HG02642 (cell line): ENCODE results near the gene NAV2.

Experiments
- ATAC-seq: cut with Tn5 transposase; IDR thresholded peaks from one replicate; pipeline ENCODE4 v1.9.1; 2021; ENCODE audit warnings: mild to moderate bottlenecking; ENCODE audit not compliant: unreplicated experiment, poor library complexity

Gene NAV2

DNA sequence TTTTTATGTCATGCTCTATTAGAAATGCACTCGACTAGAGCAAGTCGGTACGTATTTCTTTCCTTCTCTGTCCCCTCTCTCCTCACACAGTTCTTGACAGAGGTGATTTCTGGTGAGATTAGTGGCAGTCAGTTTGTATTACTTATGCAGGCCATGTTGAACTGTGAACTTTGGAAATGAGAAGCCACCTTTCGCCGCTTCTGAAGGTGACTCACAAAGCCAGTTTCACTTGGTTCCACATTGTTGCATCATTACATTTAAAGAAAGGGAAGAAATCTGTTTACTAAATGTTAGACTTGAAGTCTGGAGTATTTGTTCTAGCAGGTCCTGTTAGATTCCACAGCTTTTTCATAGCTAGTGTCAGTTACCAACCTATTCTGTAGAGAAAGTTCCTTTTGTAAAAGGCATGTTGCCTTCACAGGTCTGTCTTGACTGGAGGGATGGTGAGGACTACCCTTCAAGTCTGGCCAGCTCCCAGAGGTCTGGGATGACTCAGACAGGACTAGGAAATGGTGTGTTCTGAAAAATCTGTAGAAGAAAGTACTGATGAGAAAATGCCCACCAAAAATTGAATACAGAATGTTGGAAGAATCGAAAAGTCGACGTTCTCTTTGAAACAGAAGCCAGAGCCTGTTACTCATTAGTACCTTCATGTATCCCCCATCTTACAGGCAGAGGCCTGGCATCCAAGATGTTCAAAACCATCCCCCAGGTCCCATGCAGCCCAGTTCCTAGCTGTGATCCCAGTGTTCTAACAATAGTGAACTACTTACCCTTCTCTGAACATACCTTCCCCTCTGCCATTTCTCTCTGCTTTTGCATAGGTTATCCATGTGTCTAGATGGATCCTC, 266.3 kb downstream of the NAV2 start:
- peak; percentile 70 for ATAC-seq

DNA sequence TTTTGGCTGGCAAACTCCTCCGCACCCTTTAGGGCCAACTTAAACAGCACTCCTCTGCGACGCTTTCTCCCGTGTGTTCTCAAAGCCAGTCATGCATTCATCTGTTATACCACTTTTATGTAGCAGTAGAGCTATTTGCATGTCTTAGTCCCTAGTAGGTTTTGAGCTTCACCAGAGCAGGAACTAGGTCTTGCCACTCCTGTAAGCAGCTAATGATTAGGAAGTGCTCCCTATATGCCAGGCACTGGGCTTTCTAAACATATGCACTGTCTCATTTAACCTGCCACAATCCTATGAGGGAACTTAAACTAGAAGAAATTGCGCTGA, 266.8 kb downstream of the NAV2 start:
- ATAC-seq: peak; percentile 68

DNA sequence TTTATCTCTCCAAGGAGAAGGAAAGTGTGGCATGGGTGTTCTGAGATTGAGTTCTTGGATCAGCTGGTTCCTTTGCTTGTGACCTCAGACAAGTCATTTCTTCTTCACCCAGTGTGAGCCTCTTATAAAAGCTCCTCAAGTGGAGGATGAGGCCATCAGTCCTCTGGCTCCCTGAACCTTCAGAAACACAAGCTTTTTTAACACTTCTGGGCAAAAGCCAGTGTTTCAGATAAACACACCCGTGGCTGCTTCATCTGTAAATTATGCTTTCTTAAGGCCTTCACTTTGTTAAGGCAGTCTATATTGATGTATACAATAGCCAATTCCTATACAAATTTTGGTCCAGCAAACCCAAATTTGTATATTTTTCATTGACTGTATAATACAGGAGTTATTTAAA, 267.8 kb downstream of the NAV2 start:
- no peak for ATAC-seq

DNA sequence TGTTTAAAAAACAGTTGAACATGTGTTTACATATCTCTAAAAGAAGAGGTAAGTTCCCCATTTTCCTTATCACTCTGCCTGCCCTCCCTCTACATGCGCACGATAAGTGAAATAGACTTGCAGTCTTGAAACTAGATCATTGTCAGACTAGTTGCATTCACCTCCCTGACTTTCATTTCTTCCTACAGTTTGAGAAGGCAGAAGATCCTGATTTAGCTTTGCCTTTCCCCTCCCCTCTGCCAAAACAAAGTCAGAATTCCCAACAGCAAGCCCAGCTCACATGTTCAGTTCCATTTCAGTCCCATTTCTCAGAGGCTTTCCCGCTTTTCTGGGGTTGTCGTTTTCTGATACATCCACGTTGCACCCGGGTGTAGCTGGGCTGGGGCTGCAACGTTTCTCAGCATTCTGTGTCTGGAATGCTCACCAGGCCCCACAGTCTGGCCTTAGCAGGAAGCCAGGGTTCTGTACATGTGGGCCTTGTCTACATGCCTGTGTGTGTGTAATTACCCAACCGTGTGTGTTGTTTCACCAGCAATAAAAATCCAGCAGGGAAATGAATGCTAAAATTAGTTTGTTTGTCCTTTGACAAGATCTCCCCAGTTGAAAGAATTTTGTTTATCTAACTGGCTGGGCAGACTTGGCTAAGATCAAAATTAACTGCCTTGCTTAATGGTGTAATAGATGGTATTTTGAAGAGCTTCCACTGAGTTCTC, 268.5 kb downstream of the NAV2 start:
- no peak for ATAC-seq

DNA sequence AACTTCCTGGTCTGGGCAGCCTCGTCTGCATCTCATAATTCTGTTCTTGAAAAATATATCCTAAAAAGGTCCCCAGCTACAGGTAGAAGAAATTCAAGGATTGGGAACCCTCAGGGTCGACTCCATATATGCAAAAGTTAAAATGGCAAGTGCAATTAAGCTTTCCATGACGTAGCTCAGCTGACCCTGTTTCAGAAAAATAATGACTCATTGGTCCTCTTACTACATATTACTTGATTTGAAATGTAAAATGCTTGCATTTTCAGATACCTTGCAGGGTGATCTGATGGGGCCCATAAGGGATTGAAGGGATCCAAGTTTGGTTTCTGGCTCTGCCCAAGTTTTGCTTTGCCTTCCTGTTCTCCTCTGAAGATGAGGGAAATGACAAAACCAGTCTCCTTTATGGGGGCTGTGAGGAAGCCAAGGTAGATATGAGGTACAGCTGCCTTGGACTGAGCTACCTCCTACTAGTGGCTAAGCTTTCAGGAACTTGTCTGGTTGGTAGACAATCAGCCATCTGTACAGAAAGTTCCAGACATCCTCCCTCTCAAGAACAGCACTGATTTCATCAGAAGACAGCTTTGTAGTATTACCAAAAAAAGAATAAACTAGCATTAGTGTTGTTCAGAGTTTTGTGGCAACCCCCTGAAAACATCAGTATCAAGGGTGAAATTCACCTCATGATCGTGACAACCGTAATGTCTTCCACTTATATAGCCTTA, 270.3 kb downstream of the NAV2 start:
- no peak for ATAC-seq

DNA sequence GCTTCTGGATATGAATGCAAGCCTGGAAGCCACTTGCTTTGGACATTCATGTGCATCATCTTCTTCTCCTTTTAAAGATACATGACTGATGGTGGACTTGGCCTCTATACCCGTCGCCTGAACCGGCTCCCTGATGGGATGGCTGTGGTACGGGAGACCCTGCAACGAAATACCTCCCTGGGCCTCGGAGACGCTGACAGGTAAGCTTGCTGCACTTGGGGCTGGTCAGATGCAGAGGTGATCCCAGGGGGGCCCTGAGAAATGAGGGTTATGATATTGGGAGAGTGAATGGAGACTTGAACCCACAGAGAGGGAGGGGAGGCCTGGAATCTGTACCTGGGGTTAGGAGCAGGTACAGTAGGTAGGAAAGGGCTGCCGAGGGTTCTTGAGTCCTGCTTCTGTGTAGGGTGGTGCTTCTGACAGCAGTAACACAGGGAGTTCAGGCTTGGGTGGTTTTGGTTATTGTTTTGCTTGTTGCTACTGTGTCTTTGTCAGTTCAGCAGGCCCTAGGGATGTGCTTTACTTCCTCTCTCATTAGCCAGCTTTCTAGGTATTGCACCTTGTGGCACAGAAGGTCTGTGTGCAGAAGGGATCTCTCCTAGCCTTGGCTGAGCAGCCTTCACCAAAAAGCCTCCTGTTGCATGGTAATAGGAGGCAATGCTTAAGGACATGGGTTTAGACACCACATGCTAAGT, 271.6 kb downstream of the NAV2 start:
- no peak for ATAC-seq

DNA sequence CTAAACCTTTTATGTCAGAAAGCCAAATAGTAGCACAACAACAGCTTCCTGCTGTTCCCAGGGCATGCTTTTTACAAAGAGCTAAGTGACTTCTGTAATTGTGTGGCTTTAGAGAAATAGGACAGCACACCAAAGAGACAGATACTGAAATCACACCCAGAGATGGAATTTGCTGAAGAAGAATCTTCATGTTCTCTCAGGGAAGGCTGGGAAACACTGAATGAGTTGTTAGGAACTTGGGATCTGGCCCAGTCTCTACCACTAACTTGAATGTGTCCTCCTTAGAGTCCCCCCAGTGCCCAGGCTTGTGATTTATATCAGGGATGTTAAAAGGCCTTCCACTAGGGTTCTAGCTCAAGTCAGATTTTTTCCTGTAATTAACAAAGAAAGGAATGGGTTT, 272.5 kb downstream of the NAV2 start:
- ATAC-seq: no peak

DNA sequence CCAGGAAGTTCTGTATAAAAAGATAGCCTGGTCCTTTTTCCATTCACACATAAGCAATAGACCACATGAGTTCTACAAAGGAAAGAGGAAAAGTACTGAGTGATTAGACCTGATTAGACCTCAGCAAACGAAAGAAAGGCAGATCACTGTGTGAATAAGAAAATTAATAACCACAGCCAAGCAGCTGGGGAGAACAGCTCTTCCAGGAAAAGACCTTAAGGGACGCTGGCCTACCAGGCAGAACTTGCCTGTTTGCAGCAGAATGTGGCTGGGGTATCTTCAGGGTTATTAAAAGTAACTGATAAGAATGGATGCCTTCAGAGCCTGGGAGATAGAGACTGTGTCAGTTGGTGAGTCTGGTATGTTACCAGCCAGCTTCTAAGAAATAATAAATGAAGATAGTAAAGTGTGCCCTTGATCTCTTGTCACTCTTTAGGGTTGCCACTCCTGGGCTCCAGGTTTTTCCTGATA, 274.7 kb downstream of the NAV2 start:
- no peak for ATAC-seq

DNA sequence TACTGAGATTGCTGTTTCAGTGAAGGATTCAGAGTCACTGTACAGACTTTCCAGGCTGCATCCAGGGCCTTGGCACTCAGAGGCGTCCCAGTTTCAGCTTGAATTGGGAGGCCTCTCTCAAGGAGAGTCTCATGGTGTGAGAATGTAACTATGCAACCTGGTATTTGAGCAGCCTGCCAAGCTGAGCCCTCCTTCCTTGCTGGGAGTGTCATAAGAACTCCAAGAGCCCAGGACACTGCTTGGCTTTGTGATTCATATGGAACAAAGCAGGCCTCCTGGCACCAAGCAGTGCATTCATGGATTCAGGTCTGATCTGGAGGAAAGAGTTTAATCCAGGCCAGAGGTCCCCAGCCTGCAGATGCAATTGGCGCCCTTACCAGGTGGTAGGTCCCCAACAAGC, 276.0 kb downstream of the NAV2 start:
- ATAC-seq: no peak

DNA sequence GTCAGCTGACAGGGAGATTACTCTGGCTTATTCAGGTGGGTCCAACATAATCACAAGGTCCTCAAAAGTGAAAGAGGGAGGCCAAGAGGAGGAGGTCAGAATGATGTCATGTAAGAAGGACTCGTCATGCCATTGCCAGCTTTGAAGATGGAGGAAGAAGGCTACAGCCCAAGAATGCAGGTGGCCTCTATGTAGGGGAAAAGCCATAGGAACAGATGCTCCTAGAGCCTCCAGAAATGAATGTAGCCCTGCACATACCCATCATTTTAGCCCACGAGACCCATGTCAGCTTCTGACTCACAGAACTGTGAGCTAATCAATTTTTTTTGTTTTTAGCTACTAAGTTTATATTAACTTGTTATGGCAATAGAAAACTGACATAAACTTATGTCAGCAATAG, 276.6 kb downstream of the NAV2 start:
- no peak for ATAC-seq

DNA sequence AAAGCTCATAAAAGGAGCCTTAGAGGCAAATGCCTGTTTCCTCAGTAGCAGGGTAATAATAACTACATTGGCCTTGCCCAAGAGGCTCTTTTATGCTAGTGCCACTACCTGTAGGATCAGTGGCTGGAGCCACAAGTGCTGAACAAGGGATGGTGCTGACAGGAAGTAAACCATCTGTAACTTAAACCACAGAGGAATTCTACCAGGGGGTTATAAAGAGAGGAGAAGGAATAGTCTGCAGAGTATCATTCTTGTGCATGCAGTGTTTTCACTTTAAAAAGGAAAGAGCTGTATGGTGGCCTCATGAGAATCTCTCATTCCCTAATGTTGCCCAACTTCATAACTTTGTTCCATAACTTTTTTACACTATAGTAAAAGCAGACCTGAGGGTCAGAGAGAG, 279.5 kb downstream of the NAV2 start:
- ATAC-seq: no peak

DNA sequence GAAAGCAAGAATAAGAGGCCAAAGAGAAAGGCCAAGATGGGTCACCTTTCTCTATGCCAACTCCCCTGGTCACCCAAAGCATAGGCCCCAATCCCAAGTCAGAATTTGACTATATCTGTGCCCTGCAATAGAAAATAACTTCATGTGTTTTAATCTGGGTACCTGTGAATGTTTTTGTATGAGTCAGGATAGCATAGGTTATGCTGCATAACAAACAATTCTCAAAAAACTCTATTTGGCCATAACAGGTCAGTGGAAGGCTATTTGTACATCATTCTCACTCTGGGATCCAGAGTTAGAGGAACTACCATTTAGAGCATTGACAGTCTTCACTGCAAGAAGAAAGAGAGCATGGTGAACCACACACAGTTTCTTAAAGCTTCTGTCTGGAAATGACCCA, 280.4 kb downstream of the NAV2 start:
- no peak for ATAC-seq

DNA sequence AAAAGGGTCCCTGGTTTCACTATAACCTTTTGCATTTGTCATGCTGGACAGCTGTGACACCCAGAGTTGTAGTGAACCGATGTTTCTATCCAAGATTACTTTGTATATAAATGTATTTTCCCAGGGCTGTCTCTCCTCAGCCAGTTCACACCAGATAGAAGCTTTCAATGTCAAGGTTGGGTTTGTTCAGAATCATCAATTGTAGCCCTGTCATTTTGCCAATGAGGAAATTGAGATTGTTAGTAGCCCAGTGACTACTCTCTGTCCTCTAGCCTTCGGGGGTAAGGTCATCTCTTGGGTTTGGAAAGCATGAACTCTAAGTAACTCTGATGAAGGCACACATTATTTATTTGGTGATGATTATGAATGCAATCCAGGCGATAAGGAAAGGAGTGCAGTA, 282.0 kb downstream of the NAV2 start:
- no peak for ATAC-seq

DNA sequence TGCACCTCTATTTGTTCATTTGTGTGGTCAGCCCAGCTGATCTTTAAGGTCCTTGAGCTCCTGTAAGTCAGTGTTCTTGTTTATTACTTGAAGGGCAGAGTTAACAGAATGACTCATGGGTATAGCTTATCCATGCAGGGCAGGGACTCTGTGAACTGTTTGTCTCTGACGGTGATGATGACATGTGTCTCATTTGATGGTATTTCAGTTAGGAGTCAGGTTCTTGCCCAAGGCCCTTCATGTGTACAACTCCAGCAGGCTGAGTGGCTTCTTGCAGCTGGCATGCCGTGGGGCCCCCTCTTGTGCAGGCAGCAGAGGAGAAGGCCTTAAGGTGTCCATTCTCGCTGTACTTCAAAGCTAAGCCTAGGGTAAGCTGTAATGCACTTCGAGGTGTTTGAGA, 282.5 kb downstream of the NAV2 start:
- ATAC-seq: no peak

DNA sequence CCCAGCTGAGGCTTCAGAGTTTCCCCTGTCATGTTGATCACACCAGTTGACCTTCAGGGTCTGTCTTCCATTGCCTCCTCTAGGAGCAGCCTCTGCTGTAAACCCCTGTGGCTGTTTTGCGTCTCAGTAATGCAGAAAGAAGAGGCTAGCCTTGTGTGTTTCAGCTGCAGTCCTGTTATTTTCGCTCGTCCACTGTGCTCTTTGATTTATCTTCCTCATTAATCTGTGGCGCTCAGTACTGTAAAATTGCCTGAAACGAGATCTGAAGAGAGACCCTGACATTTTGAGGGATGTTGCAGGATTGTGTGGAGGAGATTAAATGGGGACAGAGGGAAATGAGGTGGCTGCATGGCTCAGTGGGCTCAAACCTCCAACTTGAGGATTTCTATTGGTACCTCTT, 283.9 kb downstream of the NAV2 start:
- no peak for ATAC-seq

DNA sequence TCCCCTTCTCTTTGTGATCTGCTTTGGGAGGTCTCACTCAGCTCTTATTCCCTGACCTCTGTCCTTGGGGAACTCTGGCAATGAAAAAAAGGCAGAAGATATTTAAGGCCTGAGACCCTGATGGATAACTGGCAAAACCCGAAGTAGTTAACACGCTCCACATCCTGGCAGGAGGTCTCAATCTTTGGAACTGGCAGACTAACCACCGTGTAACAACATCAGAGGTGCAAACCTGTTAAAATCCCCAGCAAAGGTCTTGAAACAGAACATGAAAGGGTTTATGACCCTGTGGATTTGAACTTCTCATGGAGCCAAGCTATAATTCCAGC, 287.3 kb downstream of the NAV2 start:
- ATAC-seq: no peak

DNA sequence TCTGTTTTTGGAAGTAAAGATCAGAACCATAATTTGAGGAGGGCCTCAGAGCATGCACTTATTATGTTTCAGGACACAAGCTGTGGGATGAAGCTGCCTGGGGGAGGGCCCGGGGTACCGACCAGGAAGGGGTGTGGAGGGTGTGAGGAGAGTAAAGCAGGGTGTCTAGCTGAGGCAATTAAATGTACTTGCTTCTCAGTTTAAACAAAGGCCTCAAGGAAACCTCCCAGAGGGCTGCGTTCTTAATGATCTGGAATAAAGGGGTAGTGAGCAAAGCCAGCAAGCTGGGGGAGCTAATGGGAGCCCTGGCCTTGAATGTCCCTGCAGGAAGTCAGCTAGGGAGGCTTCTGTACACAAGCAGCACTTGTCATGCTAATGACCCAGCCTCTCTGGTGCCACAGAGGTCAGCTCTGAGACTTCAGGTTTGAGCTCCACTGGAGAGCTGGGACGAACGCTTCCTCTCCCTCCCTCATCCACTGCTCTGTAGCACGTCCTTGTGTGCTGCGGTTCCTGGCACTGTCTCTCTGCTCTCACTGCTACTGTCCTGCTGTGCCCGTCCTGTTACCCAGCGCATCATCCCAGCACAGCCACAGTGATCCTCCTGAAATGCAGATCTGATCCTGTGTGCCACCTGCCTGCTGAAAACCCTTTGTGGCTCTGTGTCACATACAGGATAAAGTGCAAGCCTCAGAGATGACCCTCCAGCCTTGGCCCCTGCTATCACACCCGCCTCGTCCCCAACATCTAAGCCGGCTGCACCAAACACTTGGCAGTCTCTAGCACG, 287.9 kb downstream of the NAV2 start:
- no peak for ATAC-seq

DNA sequence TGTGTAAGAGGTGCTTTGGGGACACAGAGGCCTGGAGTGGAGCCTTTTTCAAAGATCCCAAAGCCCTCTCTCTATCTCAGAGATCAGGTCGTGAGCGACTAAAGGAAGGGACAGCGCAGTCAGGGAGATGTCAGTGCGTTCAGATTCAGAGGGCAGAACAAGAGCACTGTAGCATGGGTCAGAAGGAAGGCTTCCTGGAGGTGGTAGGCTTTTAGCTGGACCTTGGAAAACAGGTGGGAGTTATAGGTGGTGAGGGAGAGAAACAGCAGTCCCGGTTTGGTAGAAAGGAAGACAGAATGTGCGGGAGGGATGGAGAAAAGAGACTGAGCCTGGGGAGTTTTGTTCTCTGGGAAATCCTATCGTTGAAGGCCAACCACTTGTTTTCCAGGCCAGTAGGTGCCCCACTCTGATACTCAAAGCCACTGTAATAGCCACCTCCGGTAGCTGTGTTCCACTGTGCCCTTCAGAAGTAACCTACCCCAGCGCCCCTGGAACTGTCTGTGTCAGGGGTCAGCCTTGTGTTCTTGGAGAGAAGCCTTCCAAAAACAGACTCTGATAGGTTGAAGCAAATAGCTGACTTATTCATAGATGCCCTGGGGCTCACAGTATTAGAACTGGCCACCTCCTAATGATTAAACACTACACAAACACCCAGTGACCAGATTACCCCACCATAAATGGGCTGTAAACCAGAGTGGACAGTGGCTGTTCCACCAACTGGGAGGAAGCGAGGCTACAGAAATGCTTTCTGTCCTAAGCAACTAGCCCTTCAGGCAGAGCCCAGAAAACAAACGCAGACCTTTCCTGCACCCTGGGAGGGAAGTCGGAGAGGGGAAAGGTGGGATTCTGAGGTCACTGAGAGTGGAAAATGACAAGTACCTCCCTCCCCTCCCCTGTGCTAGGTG, 289.9 kb downstream of the NAV2 start:
- ATAC-seq: no peak

DNA sequence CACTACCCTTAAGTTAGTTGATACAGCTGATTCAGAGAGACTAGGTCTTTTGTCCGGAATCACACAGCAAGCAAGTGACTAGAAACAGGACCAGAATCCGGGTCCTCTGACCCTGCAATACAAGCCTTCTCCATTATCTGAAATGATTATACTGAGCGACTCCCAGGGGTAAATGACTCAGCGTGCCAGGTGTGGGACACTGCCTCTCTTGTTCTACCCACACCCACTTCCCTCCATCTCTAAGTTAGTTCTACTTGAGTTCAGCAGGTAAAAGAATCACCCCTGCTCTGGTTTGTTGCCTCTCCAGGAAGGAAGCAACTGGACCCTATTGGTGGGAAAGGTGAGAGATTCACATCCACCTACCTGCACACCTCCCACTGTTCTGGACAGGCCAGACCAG, 290.7 kb downstream of the NAV2 start:
- ATAC-seq: no peak
